22Rv1 (cell line): ENCODE data around the gene SESTD1.

Experiments
- CTCF ChIP-seq: fragments of 450-650 bp; IDR thresholded peaks from 2 replicates; pipeline ENCODE4 v1.5.1; 2017; ENCODE audit warnings: mild to moderate bottlenecking
- ZFX ChIP-seq: fragments of 450-650 bp; IDR thresholded peaks from 2 replicates; pipeline ENCODE4 v1.6.1; 2017; ENCODE audit warnings: antibody characterized with exemption, borderline replicate concordance

- TF ChIP-seq ZFX (no peak), CTCF (no peak)
Observed at GRCh38 chr2:179238027-179238426, 26.6 kb downstream of the SESTD1 start.
